GM21381 (cell line): Measurements from ENCODE around the gene ATP2B3.

Source experiments
- ATAC-seq: cut with Tn5 transposase; IDR thresholded peaks from one replicate; pipeline ENCODE4 v1.9.1; 2021; ENCODE audit warnings: mild to moderate bottlenecking, moderate library complexity; ENCODE audit not compliant: unreplicated experiment

ATP2B3 gene

DNA sequence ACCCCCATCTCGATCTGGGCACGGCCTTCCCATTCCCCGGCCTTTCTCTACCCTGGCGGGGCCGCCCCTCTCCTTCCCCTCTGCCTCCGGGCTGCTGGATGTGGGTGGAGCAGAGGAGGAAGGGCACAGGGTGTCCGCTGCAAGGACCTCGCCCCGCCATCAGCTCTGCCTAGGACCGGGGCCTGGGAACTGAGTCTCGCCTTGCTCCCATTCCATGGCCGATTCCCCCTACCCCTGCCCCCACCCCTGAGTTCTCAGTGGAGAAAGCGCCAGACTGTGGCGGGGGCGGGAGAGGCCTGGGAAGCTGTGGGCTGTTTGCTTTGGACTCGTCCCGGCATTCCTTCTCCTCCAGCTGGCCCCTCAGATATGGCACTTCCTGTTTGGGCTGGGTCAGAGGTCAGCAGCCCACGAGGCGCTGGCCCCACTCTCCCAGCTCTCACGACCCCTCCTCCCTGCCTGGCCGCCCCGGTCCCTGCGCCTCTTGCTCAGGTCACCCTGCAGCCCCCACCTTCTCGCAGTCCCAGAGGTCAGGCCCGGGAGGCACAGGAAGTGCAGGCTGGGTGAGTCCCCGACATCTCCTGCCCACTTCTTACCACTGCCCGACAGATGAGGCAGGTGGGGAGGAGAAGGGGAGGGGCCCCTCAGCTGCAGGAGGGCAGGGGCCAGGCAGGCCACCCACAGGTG is 29.1 kb upstream of the ATP2B3 start:
- ATAC-seq: no peak

DNA sequence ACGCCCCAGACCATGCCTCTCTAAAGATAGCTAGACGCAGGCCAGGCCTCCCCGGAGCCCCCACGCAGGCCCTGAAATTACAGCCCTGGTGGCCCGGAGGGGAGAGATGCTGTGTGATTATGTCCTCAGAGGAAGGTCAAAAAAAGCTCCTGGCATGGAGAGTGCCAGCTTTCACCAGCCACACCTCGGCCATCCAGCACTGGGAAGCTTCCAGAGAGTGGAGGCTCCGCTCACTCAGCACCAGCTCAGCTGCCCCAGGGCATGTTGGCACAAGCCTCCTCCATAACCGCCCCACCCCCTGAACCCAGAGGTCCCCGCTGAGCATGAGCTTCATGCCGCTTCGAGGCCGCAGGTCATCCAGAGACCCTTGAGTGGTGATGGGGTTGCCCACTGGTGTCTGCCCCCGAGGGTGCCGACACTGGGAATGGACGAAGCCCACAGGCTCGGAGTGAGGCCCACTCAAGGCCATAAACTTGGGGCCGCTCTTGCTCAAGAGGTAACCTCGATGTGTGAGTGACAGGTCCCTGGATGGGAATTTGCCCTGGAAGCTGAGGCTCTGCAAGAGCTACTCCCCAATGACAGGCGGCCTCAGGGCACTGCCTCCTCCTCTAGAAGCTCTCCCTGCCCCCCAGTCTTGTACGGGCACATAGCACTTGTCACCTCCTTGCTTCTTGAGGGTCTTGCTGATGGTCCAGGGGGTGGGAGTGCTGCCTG is 27.1 kb upstream of the ATP2B3 start:
- no peak for ATAC-seq

DNA sequence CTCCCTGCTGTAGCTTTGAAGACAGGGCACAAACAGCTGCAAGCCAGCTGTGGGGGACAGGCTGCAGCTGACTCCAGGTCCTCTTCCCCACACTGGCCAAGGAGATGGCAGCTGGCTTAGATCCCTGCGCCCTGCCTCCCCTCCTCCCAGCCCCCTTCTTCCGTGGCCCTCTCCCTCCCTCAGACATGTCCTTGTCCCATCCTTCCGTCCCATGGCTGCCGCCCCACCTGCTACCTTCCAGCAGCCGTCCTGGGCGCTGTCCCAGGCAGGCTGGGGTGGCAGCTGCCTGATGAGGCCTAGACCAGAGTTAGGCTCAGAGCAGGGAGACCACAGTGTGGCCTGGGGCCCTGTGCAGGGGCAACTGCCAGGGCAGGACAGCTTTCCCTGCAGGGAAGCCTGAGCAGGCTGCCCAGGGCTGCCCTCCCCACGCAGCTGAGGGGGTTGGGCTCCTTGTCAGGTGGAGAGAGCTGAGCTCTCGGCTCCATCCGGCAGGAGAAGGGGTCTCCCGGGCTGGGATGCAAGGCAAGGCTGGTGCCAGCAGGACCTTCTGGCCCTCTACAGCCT is 26.0 kb upstream of the ATP2B3 start:
- ATAC-seq: no peak

DNA sequence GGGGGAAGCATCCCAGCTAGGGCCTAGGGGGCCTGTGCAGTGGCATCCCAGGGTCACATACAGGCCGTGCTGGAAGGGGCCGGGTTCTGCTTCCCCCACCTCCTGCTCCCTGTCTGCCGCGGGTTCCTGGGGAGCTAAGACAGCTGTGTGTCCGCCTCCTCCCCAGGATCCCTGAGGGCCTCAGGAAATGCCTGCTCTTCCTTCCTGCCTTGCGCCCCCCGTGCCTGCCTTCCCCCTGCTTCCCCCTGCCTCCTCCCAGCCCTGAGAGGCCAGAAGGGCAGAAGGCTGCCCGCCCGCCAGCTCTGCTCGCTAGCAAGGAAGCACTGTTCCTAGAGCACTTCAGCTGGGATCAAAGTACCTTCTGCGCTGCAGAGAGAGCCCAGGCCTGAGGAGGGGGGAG is 25.5 kb upstream of the ATP2B3 start:
- no peak for ATAC-seq

DNA sequence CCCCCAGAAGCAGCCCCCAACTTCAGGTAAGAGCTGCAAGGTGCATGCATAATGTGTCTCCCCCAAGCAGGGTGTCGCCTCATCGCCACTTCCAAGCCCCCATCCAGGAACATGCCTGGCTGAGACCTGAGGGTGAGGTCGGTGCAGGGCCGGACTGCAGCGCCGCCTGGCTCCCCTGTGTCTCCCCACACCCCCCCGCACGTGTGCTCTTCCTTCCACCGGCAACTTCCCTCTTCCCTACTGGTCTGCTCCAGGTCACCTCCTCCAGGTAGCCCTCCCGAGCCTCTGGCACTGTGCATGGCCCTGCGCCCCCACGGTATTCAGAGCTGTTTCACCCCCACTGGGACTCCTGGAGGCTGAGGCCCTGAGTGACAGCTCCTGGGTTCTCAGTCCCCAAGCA is 24.9 kb upstream of the ATP2B3 start:
- no peak for ATAC-seq

DNA sequence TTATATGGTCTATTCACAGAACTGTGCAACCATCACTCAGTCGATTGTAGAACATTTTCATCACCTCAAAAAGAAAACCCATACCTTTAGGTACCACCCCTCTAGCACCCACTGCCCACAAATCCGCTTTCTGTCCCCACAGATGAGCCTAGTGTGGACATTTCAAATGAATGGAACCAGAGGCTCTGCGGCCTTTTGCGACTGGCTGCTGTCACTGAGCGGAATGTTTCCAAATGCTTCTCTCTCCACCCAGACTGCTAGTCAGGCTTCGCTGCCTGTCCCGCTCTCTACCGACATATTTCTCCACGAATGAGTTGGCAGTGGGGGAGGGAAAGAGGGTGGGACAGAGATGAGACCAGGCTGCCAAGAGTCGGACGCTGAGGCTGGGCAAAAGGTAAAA is 24.4 kb upstream of the ATP2B3 start:
- ATAC-seq: no peak

DNA sequence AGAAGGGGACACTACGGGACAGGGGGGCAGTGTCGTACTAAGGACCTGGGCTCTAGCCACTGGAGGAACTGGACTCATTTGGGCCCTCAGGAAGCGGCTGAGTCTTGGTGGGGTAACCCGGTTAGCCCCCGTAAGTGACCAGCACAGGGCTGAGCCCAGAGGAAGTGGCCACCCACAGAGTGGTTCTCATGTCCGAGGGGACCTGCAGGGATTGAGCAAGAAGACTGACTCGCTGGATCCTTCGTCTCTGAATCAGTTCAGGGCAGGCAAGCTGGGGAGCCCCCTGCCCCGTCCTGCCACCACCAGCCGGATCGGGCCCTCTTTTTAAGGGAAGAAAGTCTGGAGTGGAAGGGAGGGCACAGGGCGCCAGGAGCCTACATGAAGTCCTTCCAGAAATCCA is 23.4 kb upstream of the ATP2B3 start:
- ATAC-seq: no peak

DNA sequence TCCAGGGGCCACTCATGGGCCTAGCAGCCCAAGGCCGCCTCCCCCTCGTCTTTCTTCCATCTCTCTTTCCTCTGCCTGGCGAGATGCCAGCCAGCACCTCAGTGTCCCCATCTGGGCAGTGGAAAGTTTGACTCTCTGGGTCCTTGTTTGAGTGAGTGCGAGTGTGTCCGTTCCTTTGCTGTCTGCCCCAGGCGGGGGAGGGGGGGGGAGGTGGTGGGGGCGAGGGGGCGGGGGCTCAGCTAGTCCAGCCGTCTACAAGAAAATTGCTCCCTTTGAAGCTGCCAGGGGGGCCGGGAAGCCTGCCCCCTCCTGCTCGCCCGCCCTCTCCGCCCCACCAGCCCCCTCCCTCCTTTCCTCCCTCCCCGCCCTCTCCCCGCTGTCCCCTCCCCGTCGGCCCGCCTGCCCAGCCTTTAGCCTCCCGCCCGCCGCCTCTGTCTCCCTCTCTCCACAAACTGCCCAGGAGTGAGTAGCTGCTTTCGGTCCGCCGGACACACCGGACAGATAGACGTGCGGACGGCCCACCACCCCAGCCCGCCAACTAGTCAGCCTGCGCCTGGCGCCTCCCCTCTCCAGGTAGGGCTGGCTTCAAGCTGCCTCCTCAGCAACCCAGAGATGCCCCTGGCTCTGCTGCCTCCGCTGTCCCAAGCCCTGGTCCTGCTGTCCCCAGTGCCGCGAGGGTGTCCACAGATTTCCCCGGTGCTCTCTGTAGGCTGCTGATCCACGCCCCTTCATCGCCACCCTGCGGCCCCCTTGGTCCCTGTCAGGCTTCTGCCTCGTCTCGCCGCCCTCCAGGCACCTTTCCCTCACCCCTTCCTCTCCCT is 22.7 kb upstream of the ATP2B3 start, which contains the start of gene BGN:
TSS of gene BGN (plus strand) at position 440 of the 821 bp plus-strand sequence. CDS start 9,652 bp downstream, outside the sequence.
- ATAC-seq: no peak

DNA sequence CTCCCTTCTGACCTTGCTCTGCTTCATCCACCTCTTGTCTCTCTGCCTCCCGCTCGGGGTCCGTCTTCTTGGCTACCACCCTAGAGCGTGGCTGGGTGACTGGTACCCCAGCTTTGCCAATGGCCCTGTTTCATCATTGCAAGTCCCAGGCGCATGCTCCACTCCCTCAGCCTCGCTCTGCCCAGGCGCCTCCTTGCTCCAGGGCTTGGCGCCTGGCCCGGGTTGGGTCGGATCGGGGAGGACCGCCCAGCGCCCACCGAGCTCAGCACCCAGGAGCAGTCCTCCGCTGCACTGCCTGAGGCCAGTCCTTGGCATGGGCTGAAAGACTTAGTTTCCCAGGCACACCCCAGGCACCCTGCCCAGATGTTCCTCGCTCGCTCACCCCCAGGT is 22.1 kb upstream of the ATP2B3 start:
- ATAC-seq: no peak

DNA sequence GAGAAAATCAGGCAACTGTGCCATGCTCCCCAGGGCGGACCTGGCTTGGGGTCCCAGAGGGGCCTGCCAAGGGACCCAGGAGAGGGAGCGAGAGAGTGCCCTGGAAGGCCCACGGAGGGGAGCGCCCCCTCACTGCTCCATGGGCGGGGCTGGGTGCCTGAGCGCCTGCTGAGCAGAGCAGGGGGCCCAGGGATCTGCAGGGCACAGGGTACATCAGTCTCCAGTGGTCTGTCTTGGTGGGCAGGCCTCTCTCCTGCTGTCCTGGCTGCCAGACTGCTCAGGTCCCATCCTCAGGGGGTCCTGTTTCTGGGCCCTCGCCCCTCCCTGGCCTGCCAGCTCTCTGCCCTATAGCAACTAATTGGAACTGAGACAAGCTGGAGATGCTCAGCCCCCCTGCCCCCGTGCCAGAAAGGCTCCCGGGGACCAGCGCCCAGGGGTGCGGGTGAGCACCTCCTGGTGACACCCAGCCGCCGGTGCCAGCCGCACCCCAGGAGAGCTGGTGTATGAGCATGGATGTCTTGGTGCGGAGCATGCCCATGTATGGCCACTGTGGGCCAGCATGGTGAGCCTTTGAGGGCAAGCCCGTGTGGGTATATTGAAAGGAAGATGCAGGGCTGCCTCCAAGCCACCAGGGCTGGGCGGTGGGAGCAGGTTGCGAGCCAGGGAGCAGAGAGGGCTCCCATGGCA is 21.4 kb upstream of the ATP2B3 start:
- no peak for ATAC-seq

DNA sequence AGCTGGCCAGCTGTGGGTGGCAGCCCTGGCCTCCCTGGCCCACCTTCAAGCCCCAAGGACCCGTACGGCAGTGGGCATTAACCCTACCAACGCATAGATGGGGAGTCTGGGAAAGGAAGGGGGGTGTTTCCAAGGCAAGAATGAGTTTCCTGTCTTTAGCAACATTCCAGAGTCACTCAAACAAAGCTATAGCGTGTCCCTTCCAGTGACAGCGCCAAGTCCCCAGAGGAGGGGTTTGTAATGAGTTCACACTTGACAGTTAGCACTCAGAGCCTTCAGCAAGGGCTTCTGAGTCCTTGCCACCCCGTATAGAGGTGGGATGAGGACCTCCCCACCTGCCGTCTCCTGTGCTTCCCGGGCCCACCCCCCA is 20.9 kb upstream of the ATP2B3 start:
- ATAC-seq: no peak

DNA sequence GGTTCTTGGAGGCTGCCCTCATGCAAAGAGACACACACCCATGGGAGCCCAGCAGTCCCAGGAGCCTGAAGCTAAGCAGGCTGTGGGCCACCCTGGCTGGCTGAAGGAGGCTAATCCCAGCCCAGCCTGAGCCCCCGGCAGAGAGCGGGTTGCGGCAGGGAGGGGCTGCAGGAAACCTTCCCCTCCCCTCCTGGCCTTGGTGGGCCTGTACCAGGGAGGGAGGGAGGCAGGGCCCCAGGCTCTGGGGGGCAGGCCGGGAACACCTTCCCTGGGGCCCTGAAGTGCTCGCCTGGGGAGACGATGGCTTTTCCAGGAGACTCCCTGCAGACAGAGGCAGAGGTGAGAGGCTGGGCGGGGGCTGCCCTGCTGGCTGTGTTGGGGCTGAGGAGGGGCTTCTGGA is 19.0 kb upstream of the ATP2B3 start:
- no peak for ATAC-seq

DNA sequence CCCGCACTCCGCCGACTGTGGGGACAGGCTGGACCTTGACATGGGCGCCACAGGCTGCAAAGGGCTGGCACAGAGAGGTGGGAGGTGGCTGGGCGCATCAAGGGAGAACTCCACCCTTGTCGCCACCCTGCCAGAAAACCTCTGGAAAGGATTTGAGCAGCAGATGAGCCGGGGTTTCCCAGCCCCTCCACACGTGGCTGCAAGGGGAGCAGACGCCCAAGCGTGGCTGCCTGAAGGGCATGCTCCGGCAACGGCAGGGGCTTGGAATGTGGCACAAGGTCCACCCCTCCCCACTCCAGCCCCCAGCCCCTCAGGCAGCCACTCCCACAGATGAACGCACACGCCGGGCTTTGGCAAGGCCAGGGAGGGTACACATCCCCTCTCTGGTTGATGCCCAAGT is 18.1 kb upstream of the ATP2B3 start:
- ATAC-seq: no peak

DNA sequence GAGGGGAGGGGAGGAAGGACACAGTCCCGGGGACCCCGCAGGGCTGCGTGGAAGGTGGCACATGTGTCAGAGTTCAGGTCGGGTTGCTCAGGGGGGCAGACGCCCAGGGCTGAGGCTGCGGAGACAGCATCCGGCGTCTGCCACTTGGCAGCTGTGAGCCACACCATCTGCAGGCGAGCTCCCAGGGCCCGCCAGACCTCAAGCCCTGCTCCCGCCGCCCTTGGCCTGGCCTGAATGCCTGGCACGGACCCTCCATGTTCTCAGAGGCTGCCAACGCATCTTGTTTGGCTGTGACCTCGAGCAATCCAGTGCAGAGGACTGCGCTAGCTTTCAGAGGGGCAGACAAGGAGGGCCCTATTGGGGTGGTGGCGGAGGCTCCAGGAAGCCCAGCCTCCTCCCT is 17.6 kb upstream of the ATP2B3 start:
- ATAC-seq: no peak

DNA sequence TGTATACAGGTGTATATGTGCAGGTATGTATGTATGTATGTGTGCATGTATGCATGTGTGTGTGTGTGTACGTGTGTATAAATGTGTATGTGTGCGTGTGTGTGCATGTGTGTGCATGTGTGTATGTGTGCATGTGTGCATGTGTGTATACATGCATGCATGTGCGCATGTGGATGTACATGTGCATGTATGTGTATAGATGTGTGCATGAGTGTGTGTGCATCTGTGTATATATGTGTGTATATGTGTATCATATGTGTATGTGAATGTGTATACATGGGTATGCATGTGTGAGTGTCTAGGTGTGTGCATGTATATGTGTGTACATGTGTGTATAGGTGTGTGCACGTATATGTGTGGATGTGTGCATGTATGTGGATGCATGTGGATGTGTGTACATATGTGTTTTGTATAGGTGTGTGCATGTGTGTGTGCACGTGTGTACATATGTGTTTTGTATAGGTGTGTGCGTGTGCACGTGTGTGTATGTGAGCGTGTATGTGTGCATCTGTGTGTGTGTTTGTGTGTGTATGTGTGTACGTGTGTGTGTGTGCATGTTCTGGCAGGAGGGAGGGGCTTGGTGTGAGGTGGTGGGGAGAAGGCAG is 16.7 kb upstream of the ATP2B3 start:
- no peak for ATAC-seq

DNA sequence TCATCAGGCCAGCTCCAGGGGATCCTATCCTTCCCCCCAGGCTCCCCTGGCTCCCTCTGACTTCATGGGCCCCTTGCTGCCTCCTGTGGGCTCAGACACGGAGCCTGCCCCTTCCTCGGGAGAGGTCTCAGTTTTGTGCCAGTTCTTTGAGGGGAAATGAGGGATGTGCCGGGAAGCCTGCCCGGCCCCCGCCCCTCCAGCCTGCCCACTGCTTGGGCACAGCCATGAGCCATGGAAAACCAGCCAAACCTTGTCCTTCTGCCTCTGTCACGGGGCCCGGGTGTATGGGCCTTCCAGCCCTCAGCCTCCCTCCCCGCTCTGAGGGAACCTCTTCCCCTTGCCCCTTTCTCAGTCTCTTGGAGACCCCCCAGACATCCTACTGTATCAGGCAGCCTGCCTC is 15.9 kb upstream of the ATP2B3 start:
- ATAC-seq: no peak

DNA sequence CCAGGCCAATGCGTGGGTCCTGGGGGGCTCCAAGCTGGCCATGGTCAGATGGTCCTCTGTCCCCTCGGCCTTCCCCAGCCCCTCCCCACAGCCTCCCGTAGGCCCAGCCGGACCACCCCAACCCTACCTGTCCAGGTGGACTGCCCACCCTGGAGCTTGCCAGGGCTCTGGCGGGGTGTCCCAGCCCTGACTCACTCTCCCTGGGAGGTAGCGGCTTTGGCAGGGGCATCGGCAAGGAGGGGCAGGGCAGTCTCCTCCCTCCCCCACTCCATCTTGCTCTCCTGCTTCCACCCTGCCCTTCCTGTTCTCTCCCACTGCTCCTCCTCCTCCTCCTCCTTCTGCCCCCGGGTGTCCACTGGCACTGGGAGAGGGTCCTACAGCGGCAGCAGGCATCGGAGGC is 15.3 kb upstream of the ATP2B3 start:
- no peak for ATAC-seq

DNA sequence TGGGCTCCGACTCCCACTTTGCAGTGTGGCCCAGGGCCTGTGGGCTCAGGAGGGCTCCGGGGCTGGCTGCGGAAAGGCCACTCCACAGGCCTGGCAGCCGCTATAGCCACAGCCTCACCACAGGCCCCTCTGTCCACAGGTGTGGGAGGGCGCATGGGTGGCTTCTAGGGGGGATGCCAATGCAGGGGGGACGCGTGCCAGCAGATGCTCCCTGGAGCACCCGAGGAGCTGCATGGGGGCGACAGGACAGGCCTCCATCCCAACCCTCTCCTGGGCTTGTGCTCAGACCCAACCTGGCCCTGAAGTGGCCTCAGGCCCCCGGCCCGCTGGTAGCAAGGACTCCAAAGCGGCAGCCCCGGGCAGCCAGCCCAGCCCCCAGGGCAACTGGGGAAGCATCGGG is 14.6 kb upstream of the ATP2B3 start:
- no peak for ATAC-seq

DNA sequence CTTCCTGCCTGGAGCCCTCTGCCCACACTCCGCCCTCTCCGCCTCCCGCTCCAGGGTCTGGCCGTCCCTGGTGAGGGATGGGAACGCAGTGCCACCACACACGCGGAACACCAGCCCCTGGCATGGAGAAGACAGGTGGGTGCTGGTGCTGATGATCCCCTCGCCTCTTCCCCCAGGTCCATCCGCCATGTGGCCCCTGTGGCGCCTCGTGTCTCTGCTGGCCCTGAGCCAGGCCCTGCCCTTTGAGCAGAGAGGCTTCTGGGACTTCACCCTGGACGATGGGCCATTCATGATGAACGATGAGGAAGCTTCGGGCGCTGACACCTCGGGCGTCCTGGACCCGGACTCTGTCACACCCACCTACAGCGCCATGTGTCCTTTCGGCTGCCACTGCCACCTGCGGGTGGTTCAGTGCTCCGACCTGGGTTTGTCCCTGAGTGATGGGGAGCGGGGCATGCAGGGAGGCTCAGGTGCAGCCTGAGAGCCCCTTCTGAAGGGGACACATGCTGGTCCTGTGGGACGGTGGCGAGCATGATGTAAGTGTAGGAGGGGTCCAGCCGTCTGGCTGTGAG is 12.9 kb upstream of the ATP2B3 start:
- no peak for ATAC-seq

DNA sequence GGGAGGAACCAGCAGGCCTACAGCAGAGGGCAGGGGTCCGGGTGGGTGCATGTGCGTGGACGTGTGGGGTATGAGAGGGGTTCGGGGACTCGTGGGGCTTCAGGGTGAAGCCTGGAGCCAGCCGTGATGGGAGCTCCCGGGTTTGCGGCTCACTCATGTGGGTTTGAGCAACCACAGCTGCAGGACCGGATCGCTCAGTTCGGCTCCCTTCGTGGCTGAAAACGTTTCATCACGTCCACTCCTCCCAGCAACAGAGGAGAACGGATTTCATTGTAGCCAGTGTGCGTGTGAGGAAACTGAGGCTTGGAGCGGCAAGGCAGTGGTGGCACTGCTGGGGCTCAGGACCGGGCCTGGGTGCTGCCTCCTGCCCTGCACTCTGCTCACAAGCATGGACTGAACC is 12.1 kb upstream of the ATP2B3 start:
- ATAC-seq: no peak
